Measurements from ENCODE around the gene SSU72.
"Not testable (repeated sequence)": the region's sequence is repeated elsewhere in the genome, so short reads cannot be mapped to it uniquely, and the experiment has no call there.

The SSU72 gene

GRCh38 chr1:1609822-1610485, 35.3 kb upstream of the SSU72 start:
- DNase-seq: no peak

GRCh38 chr1:1606232-1606631, 31.6 kb upstream of the SSU72 start:
- DNase-seq: no peak

GRCh38 chr1:1605724-1606123, 31.1 kb upstream of the SSU72 start:
- DNase-seq: no peak

GRCh38 chr1:1605034-1605591, 30.4 kb upstream of the SSU72 start:
- DNase-seq: no peak

- no peak for DNase-seq
Measured at GRCh38 chr1:1604374-1605033, 29.8 kb upstream of the SSU72 start.

- DNase-seq: no peak
Measured at GRCh38 chr1:1603671-1604373, 29.2 kb upstream of the SSU72 start.

GRCh38 chr1:1602968-1603506, 28.4 kb upstream of the SSU72 start:
- no peak for DNase-seq

GRCh38 chr1:1602304-1602967, 27.8 kb upstream of the SSU72 start:
- no peak for DNase-seq

GRCh38 chr1:1601564-1602303, 27.1 kb upstream of the SSU72 start:
- no peak for DNase-seq

GRCh38 chr1:1600861-1601563, 26.3 kb upstream of the SSU72 start:
- no peak for DNase-seq

GRCh38 chr1:1599935-1600860, 25.5 kb upstream of the SSU72 start, which contains the start of gene FNDC10:
Gene FNDC10 (minus strand): TSS chr1:1600135. CDS start chr1:1600015, 120 bp downstream.
- DNase-seq: no peak

- DNase-seq: peak; percentile 34
Measured at GRCh38 chr1:1599030-1599934, 24.6 kb upstream of the SSU72 start.

- DNase-seq: no peak
Measured at GRCh38 chr1:1598720-1599029, 24.0 kb upstream of the SSU72 start.

- no peak for DNase-seq
Measured at GRCh38 chr1:1598051-1598719, 23.5 kb upstream of the SSU72 start.

- DNase-seq: no peak
Measured at GRCh38 chr1:1597275-1597930, 22.7 kb upstream of the SSU72 start.

GRCh38 chr1:1596493-1597274, 22.0 kb upstream of the SSU72 start:
- DNase-seq: no peak

GRCh38 chr1:1595341-1595740, 20.7 kb upstream of the SSU72 start:
- DNase-seq: not testable (repeated sequence)

Data from CD4-positive, alpha-beta T cell treated with Interleukin-21 for 1 hour (primary cell).